ENCODE measurements around the gene IGFLR1.
"Not testable (repeated sequence)": the region's sequence is repeated elsewhere in the genome, so short reads cannot be mapped to it uniquely, and the experiment has no call there.

The IGFLR1 gene

GRCh38 chr19:35777086-35777841 lies 35.0 kb upstream of the IGFLR1 start:
- no peak for DNase-seq (ENCODE audit: low read depth)

DNA sequence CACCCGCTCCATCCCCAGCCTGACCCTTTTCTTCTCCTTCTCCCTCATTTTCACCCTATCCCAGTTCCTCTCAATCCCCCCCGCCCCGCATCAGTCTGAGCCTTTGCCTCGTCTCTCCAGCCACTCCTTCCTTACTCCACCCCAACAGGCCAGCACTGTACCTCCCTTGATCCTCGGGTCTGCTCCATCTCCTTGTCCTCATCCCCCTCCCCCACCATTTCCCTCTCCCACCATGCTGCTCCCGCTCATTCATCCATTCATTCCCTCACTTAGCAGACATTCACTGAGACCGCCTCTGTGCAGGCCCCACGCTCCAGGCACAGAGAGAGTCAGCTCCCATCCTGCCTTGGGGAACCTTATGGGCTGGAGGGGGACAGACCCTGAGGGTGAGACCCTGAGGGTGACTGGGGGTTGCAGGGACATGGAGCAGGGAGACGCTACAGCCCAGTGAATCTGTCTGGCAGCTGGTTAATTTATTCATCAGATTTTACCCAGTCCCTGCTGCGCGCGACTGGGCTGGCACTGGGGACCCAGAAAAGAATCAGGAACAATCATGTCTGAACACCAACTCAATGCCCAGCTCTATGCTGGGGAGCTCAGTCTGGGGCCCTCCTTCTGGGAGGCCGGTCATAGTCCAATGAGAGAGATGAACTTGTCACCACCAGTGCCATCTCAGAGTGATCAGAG lies 34.0 kb upstream of the IGFLR1 start:
- DNase-seq (ENCODE audit: low read depth), result no peak

- DNase-seq (ENCODE audit: low read depth), result peak; percentile 94
Observed at GRCh38 chr19:35775298-35776101, 33.2 kb upstream of the IGFLR1 start, which contains the start of gene ARHGAP33. Gene ARHGAP33 (plus strand): TSS chr19:35775564. CDS start chr19:35775659, 95 bp downstream.

DNA sequence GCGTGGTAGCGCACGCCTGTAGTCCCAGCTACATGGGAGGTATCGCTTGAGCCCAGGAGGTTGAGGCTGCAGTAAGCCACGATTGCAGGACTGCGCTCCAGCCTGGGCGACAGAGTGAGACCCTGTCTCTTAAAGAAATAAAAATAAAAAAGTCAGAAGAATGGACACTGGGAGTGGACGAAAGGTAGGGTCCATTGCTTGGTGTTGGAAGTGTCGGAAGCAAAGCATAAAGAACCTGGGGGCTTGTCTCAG lies 32.7 kb upstream of the IGFLR1 start:
- DNase-seq (ENCODE audit: low read depth), result no peak

DNA sequence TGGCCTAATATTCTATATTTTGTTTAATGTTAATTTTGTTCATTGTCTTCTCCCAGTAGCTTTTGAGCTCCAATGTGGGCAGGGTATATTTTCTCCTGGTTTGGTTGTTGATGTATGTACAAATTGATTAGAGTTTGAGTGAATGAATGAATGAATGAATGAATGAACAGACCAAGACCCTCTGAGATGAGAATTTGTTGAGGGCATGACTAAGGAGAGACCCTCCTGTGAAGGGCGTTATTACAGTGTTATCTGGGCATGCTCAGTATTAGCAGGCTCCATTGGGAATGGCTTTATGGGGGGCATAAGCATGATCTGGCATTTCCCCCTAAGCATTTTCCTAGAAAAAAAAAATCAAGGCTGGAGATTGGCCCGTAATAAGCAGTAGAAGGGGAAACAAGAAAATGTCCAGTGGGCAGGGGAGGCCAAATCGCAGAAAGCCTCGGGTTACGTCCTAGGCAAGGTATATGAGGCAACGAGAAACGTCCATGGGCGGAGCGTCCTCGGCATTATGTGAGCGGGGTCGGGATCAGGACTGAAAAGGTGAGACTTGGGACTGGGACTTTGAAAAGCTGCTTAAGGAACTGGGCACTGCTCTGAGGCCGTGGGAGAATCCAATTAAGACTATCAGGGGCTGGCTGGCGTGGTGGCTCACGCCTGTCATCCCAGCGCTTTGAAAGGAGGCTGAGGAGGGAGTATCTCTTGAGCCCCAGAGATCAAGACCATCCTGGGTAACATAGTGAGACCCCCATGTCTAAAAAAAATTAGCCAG lies 32.2 kb upstream of the IGFLR1 start:
- no peak for DNase-seq (ENCODE audit: low read depth)

GRCh38 chr19:35773020-35773806 lies 31.0 kb upstream of the IGFLR1 start:
- no peak for DNase-seq (ENCODE audit: low read depth)

- not testable (repeated sequence) for DNase-seq (ENCODE audit: low read depth)
Observed at GRCh38 chr19:35772362-35772761, 30.1 kb upstream of the IGFLR1 start.

GRCh38 chr19:35768082-35768421 lies 25.8 kb upstream of the IGFLR1 start:
- no peak for DNase-seq (ENCODE audit: low read depth)

- DNase-seq (ENCODE audit: low read depth), result no peak
Observed at GRCh38 chr19:35767288-35768081, 25.2 kb upstream of the IGFLR1 start.

DNA sequence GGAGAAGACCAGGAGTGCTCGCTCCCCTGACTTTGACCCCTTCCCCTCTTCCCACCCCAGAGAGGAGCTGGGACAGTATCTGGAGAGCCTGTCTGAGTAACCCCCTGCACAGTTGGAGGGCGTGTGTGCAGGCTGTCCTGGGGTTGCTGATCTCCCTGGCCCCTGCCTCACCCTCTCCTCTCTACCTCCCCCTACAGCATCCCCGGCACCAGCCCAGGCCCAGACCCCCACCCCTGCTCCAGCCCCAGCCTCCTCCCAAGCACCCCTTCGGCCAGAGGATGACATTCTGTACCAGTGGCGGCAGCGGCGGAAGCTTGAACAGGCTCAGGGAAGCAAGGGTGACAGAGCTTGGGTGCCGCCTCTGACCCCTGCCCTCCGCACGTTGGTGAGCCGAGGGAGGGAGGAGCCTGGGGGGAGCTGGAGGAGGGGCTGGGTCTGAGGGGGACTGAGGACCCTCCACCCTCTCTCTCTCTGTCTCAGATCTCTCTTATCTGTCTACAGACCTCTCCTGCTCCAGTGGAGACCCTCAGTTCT lies 24.4 kb upstream of the IGFLR1 start:
- DNase-seq (ENCODE audit: low read depth), result no peak

GRCh38 chr19:35764432-35765315 lies 22.4 kb upstream of the IGFLR1 start:
- no peak for DNase-seq (ENCODE audit: low read depth)

- DNase-seq (ENCODE audit: low read depth), result no peak
Observed at GRCh38 chr19:35760711-35761349, 18.6 kb upstream of the IGFLR1 start.

DNA sequence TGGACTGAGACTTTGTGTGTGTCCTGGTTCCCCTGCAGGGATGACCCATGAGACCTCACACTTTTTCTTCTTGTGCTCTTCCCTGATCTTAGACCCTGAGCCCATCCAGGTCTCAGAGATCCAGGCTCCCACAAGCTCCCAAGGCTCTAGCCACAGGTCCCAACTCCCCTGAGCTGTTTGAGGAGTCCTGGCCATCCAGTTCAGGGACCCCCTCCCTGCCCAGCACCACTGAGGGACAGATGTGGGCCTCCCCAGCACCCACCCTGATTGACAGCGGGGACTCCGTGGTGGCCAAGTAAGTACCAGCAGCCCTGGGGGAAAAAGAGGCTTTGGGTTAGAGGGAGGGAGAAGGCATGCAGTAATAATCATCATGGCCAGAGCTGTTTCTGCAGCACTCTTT lies 17.4 kb upstream of the IGFLR1 start:
- no peak for DNase-seq (ENCODE audit: low read depth)

DNA sequence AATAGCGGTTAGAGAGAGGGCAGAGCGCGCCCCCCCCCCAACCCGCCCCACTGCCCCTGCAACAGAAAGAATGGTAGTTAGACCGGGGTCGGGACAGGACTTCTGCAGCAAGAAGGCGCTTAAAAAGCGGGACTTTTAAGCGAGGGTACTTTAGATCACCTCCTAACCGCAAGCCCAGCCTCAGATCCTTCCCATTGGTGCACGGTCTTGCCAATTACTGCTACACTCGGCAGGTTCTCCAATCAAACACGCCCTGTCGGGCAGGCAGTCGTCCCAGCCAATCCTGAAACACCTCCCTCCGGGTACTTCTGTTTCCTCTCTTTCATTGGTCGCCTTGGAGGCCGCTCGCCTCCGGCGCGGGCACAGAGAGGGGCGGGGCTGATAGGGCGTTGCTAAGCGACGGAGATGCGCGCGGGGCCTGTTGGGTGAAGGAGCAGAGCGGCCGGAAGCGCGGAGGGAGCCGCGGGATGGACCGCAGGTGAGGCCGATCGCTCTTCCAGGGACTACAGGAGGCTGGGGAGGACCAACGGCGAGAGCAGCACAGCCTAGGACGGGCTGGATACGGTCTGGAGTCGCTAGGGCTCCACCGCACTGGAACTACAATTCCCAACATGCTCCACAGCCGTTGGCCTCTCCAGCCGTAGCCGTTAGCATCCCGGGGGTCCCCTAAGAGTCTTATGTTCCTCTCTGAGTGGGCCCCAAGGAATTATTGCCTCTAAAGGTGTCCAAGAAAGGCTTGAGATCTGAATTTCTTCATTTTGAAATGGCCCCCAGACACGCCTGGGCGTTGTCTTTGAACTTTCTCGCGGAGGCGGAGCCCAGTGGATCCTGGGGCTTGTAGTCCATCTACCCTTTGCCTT lies 15.7 kb upstream of the IGFLR1 start, which contains the start of gene PROSER3:
Gene PROSER3, plus strand, starts transcription at position 428 of the 860 bp plus-strand sequence. Its CDS starts 40 bp downstream, at position 468.
- DNase-seq (ENCODE audit: low read depth), result peak; percentile 87

GRCh38 chr19:35757231-35757748 lies 15.0 kb upstream of the IGFLR1 start:
- DNase-seq (ENCODE audit: low read depth), result no peak

- no peak for DNase-seq (ENCODE audit: low read depth)
Observed at GRCh38 chr19:35756377-35757230, 14.4 kb upstream of the IGFLR1 start, which contains the start of gene HSPB6. Gene HSPB6 (minus strand): TSS chr19:35757029. CDS start chr19:35757008, 21 bp downstream.
